Panc1 (cell line): ENCODE results near the gene CXCR5.

Source experiments
- POLR2AphosphoS5 ChIP-seq: IDR thresholded peaks from 2 replicates; pipeline ENCODE4 v1.6.1; 2012; ENCODE audit warnings: mild to moderate bottlenecking, low read depth, low read length, moderate library complexity
- SIN3A ChIP-seq: IDR thresholded peaks from 2 replicates; pipeline ENCODE4 v1.6.1; 2012; ENCODE audit warnings: low read depth, mild to moderate bottlenecking, low read length, moderate library complexity, borderline replicate concordance; ENCODE audit not compliant: insufficient read depth
- TCF7L2 ChIP-seq: IDR thresholded peaks from 2 replicates; pipeline ENCODE4 v1.6.1; 2011; ENCODE audit warnings: mild to moderate bottlenecking, low read depth, low read length, inconsistent platforms
- TF ChIP-seq, protein P1 (sequence below): fragments of 450-650 bp; IDR thresholded peaks from 2 replicates; pipeline ENCODE4 v1.5.1; 2017; ENCODE audit warnings: mild to moderate bottlenecking
- TF ChIP-seq, protein P2 (sequence below), 2 experiments: IDR thresholded peaks; 2 replicates each; pipeline ENCODE4 v1.6.1; 2011 to 2012; ENCODE audit warnings: low read depth in 2 of 2, control low read depth in 1 of 2, low read length in 1 of 2, mild to moderate bottlenecking in 1 of 2, moderate library complexity in 1 of 2; ENCODE audit not compliant: insufficient read depth in 1 of 2

DNA sequence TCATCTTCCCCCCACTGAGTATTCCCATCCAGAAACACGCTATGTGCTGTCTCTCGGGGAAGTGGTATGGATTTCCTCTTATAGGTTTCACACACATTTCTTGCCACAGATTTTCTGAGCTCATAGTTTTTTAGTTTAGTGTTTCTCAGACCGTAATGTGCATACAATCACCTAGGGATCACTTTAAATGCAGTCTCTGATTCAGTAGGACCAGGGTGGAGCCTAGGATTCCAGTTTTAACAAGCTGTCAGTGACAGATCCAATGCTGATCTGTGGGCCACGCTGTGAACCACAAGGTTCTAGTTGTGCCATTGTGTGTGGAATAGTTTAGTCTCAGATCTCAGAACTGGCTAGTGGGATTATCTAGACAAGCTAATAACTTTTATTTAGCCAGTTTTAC, 23.7 kb upstream of the CXCR5 start:
- TF ChIP-seq, protein P1, sequence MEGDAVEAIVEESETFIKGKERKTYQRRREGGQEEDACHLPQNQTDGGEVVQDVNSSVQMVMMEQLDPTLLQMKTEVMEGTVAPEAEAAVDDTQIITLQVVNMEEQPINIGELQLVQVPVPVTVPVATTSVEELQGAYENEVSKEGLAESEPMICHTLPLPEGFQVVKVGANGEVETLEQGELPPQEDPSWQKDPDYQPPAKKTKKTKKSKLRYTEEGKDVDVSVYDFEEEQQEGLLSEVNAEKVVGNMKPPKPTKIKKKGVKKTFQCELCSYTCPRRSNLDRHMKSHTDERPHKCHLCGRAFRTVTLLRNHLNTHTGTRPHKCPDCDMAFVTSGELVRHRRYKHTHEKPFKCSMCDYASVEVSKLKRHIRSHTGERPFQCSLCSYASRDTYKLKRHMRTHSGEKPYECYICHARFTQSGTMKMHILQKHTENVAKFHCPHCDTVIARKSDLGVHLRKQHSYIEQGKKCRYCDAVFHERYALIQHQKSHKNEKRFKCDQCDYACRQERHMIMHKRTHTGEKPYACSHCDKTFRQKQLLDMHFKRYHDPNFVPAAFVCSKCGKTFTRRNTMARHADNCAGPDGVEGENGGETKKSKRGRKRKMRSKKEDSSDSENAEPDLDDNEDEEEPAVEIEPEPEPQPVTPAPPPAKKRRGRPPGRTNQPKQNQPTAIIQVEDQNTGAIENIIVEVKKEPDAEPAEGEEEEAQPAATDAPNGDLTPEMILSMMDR: no peak
- no peak for TF ChIP-seq SIN3A
- TF ChIP-seq, protein P2, sequence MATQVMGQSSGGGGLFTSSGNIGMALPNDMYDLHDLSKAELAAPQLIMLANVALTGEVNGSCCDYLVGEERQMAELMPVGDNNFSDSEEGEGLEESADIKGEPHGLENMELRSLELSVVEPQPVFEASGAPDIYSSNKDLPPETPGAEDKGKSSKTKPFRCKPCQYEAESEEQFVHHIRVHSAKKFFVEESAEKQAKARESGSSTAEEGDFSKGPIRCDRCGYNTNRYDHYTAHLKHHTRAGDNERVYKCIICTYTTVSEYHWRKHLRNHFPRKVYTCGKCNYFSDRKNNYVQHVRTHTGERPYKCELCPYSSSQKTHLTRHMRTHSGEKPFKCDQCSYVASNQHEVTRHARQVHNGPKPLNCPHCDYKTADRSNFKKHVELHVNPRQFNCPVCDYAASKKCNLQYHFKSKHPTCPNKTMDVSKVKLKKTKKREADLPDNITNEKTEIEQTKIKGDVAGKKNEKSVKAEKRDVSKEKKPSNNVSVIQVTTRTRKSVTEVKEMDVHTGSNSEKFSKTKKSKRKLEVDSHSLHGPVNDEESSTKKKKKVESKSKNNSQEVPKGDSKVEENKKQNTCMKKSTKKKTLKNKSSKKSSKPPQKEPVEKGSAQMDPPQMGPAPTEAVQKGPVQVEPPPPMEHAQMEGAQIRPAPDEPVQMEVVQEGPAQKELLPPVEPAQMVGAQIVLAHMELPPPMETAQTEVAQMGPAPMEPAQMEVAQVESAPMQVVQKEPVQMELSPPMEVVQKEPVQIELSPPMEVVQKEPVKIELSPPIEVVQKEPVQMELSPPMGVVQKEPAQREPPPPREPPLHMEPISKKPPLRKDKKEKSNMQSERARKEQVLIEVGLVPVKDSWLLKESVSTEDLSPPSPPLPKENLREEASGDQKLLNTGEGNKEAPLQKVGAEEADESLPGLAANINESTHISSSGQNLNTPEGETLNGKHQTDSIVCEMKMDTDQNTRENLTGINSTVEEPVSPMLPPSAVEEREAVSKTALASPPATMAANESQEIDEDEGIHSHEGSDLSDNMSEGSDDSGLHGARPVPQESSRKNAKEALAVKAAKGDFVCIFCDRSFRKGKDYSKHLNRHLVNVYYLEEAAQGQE (IDR thresholded peaks at IDR 0.05; ENCODE audit: insufficient read depth in 1 of 2, low read depth in 2 of 2, low read length in 1 of 2): no peak
- TF ChIP-seq TCF7L2: no peak
- TF ChIP-seq POLR2AphosphoS5: no peak
